Measurements from ENCODE around the gene HLCS.
A peak's percentile ranks its signal among the peaks of the same experiment; 100 is the strongest.

Gene HLCS

DNA sequence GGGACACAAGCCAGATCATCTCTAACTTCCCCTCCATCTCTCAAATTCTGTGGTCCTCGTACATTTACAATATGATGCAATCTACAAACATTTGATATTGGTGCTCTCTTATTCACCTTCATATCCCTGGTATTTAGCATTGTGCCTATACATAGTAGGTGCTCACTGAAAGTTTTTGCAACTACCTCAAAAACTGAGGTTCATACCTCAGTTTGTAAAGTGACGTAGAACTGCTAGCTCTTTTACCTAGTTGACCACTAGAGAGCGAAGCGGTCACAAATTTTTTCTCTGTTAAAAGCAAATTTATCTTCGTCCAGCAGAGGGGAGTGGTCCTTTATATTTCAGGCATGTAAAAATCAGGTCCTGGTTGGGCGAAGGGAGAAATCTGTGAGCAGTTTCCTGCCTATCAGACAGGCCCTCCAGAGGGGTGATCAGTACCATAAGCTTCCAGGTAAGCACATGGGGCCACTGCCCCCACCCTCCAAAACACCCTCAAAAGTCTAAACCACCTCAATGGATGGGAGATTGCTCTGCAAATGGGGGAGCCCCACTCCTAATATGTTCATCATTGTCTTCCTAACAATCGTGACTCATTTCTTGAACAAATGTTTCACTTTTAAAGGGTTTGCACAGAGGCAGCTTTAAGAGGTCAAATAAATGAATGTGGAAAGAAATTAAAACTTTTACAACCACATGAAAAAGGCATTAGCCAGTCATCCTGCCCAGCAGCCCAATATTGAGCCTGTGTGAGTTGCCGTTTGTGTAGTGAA lies 10.6 kb upstream of the HLCS start:
- peaks cover 0 to 7% of the 10 kb centered on the region in 2 donors for H3K27me3 Mint-ChIP-seq
- peaks cover 4% of the 10 kb centered on the region for H3K36me3 Mint-ChIP-seq (ENCODE audit: insufficient read depth)
- ATAC-seq (replicated peaks): peak; percentile 68
- DNase-seq: no peak
- no peak overlapping the region for H3K4me3 Mint-ChIP-seq
- H3K9me3 Mint-ChIP-seq: no peaks in the 10 kb centered on the region
- H3K27ac Mint-ChIP-seq: peak overlapping the region in 1 of 2 donors; percentile 22
- H3K4me1 Mint-ChIP-seq (ENCODE audit: low read depth in 2 of 2): peaks cover 4 to 9% of the 10 kb centered on the region in 2 donors

DNA sequence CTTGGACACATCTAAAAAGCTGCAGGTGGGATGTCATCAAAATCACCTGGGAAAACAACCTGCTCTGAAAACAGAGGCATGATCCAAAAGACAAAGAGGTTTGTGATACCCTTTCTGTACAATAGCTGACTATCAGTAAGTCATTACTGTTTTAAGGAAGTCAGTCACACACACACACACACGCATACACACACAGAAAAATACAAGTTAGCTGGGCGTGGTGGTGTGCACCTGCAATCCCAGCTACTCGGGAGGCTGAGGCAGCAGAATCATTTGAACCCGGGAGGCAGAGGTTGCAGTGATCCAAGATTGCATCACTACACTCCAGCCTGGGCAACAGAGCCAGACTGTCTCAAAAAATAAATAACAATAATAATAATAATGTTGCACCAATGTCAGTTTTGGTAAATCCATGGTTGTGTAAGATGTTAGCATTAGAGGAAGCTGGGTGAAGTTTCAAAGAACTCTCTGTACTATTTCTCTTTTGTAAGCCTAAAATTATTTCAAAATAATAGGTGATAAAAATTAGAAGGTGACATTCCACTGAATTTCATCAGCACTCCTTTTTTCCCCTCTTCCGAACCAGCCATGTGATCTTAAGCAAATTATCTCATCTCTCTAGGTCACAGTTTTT lies 9.9 kb upstream of the HLCS start:
- DNase-seq (no peak), ATAC-seq (replicated peaks) (no peak)
- H3K36me3 Mint-ChIP-seq (ENCODE audit: insufficient read depth): peaks cover 4% of the 10 kb centered on the region
- H3K4me3 Mint-ChIP-seq: no peak overlapping the region
- H3K27ac Mint-ChIP-seq: no peak overlapping the region
- H3K4me1 Mint-ChIP-seq (ENCODE audit: low read depth in 2 of 2): peaks cover 4 to 9% of the 10 kb centered on the region in 2 donors
- H3K9me3 Mint-ChIP-seq: no peaks in the 10 kb centered on the region
- peaks cover 0 to 7% of the 10 kb centered on the region in 2 donors for H3K27me3 Mint-ChIP-seq

DNA sequence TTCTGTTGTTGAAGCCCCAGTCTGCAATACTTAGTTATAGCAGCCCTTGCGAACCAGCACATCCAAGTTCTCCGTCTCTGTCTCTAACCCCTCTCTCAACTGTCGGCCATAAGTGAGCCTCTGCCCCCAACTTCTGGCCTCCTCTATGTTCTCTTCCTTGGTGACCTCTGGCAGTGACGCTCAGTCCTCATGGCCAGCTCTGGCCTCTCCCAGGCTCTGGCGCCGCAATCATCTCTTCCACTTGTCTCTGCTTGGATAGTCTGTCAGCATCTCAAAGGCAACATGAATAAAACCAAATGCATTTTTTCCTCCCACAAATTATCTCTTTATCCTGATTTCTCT lies 8.4 kb upstream of the HLCS start:
- Mint-ChIP-seq H3K4me1 (ENCODE audit: low read depth in 2 of 2) (peaks cover 0 to 9% of the 10 kb centered on the region in 2 donors), H3K9me3 (no peaks in the 10 kb centered on the region), H3K36me3 (ENCODE audit: insufficient read depth) (peaks cover 3% of the 10 kb centered on the region), H3K27ac (no peak overlapping the region), H3K27me3 (no peaks in the 10 kb centered on the region), H3K4me3 (no peak overlapping the region)
- ATAC-seq (replicated peaks) (no peak), DNase-seq (no peak)

DNA sequence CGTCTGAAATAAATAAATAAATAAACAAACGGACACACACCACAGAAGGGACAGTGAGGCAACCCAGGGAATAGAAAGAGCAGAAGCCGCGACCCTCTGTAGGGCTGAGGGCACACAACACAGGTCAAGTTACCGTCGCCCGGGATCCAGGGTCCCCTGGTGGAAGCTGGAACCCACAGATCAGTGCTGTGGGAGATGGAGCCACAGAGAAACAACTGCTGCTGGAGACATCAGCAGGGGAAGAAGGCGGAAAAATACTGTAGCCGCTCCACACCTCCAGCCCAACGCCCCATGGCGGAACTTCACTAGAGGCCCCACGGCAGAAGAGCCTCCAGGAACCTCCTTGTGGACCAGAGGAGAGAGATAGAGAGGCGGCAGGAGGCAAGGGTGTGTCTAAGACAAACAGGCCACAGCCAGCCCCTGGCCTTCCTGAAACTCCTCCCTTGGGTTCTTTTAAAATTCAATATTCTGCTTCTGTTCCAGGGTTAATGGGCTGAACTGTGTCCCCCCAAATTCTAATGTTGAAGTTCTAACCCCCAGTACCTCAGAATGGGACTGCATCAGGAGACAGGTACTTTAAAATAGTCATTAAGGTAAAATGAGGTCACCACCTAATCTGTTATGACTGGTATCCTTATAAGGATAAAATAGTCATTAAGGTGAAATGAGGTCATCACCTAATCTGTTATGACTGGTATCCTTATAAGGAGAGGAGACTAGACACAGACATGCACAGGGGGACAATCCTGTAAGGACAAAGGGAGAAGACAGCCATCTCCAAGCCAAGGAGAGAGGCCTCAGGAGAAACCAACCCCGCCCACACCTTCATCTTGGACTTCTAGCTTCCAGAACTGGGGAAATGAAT lies 7.7 kb upstream of the HLCS start:
- Mint-ChIP-seq H3K27me3 (no peaks in the 10 kb centered on the region), H3K4me1 (ENCODE audit: low read depth in 2 of 2) (peaks cover 0 to 9% of the 10 kb centered on the region in 2 donors), H3K36me3 (ENCODE audit: insufficient read depth) (no peaks in the 10 kb centered on the region), H3K9me3 (no peaks in the 10 kb centered on the region), H3K4me3 (no peak overlapping the region), H3K27ac (no peak overlapping the region)
- no peak for DNase-seq
- no peak for ATAC-seq (replicated peaks)

DNA sequence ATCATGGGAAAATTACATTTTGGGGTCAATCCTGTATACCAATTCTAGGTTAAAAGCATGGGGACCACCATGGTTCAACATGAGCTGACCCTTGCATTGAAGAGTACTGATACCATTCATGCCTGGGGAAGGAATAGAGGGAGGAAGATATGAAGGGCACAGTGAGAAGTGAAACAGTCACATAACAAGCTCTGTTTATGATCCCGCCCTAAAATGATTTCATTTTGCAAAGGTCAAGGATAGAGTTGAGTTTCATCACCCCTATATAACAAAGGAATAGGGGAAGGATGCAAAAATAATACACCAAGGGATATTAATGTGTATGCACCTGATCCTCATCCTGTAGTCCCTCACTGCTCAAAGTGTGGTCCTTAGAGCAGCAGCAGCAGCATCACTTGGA lies 2.5 kb upstream of the HLCS start:
- no peaks in the 10 kb centered on the region for H3K9me3 Mint-ChIP-seq
- ATAC-seq (replicated peaks): no peak
- H3K27me3 Mint-ChIP-seq: no peaks in the 10 kb centered on the region
- H3K4me3 Mint-ChIP-seq: no peak overlapping the region
- no peak overlapping the region for H3K27ac Mint-ChIP-seq
- peaks cover 9 to 11% of the 10 kb centered on the region in 2 donors for H3K4me1 Mint-ChIP-seq (ENCODE audit: low read depth in 2 of 2)
- H3K36me3 Mint-ChIP-seq (ENCODE audit: insufficient read depth): peaks cover 12% of the 10 kb centered on the region
- no peak for DNase-seq

DNA sequence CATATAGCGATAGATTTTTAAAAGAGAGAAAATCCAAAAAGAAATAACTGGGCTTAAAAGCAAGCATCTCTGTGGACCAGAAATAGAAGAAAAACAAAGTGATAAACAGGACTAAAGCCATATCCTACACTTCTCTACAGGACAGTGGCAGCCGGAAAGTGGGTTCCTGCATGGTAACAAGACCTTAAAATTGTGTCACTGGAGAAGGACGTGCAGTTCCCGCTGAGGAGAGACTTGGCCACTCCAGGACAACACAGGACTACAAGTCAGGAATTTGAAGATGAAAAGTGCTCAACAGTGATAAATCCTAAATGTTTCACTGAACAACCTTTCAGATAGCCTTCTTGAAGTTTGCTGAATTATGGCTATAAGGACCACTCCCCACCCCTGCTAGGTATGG lies 1.9 kb upstream of the HLCS start:
- DNase-seq (no peak), ATAC-seq (replicated peaks) (no peak)
- Mint-ChIP-seq H3K27me3 (no peaks in the 10 kb centered on the region), H3K36me3 (ENCODE audit: insufficient read depth) (peaks cover 12% of the 10 kb centered on the region), H3K9me3 (no peaks in the 10 kb centered on the region), H3K4me3 (no peak overlapping the region), H3K27ac (no peak overlapping the region), H3K4me1 (ENCODE audit: low read depth in 2 of 2) (peaks cover 9 to 11% of the 10 kb centered on the region in 2 donors)

DNA sequence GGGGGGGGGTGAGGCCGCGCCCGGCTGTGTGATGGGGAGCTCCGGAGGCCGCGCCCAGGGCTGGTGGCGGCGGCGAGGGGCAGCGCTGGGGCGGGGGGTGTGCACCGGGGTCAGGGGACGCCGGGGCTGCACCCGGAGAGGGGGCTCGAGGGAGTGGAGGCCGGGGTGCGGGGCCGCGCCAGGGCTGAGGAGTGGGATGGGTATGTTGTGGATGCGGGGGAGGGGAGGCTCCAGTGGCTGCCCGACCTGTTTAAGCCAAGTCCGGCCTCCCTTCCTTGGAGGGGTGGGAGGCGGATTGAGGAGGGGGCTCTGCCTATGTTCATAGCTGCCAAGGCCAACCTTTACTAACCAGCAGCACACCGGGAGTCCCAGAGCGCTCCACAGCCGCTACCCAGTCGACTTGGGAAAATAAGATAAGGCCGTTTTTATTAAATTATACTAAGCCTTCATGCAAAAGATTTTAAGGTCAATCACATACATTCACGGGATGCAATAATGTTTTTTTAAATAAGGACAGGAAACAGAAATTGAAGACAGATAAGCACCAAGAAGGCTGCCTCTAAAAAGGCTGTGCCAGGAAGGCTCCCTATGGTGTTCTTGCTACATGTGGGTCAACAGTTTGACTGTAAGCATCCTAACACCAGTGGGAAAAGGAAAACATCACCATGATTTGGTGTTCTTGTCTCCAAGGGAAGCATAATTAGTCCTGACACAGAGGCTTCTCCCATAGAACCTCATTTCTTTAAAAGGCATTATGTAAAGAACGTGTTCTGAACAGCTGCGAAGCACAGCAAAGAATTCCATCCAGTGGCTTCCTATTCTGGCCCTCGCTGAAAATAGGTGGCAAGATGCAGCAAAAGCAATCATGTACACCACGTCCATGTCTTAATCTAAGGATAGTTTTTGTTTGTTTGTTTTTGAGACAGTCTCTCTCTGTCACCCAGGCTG lies 626 bp upstream of the HLCS start:
- ATAC-seq (replicated peaks): no peak
- Mint-ChIP-seq H3K27ac (peak overlapping the region; percentile 77 to 85), H3K4me1 (ENCODE audit: low read depth in 2 of 2) (peaks cover 9 to 11% of the 10 kb centered on the region in 2 donors), H3K36me3 (ENCODE audit: insufficient read depth) (peaks cover 12% of the 10 kb centered on the region), H3K4me3 (peak overlapping the region; percentile 67 to 78), H3K9me3 (no peaks in the 10 kb centered on the region), H3K27me3 (no peaks in the 10 kb centered on the region)
- DNase-seq: peak in 1 of 3 experiments; percentile 16

DNA sequence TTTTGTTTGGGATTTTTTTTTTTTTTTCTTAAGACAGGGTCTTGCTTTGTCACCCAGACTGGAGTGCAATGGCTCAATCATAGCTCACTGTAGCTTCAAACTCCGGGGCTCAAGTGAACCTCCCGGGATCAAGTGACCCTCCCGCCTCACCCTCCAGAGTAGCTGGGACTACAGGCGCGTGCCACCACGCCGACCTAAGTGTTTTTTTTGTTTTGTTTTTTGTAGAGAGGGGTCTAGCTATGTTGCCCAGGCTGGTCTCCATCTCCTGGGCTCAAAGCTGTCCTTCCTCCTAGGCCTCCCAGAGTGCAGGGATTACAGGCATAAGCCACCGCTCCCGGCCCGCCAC lies 776 bp downstream of the HLCS start:
- Mint-ChIP-seq H3K27ac (peak overlapping the region; percentile 68 to 81), H3K9me3 (no peaks in the 10 kb centered on the region), H3K4me3 (peak overlapping the region; percentile 74 to 76), H3K36me3 (ENCODE audit: insufficient read depth) (peaks cover 12% of the 10 kb centered on the region), H3K27me3 (no peaks in the 10 kb centered on the region), H3K4me1 (ENCODE audit: low read depth in 2 of 2) (peaks cover 10 to 11% of the 10 kb centered on the region in 2 donors)
- ATAC-seq (replicated peaks) (no peak), DNase-seq (no peak)

DNA sequence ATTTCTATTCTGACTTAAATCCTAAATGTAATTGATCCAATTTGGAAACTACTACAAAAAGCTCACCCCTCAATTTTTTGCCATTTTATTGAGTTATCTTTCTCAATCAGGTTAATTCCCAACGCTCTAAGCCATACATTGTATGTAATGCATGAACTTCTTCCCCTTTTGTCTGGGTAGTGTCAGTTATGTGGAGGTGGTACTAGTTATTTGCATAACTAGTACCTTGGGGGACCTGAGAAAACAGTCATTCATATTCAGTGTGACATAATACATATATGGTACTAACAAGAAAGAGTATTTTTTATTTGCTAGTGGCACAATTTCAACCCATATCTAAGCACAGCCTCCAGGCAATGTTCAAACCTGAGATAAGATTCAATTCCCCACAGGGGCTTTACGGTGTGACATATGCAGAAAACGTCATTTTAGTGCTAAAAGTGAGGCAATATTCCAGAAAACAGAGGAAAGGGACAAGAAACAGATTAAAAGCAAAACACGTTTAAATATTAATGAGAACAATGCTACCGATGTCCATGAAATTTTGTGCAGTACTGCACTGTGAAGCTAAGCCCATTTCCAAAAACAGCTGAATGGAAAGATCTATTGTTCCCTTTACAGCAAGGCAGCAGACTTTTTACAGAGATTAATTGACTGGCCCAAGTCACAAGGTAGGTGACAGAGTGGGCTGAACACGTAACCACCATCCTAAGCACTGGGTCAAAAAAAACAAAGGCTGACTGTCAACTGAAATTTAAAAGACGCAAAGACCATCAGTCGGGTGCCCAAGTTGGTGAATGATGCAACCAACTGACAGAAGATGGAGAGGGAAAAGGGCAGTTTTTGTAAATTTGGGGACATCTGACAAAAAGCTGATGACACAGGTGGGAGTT lies 1.4 kb downstream of the HLCS start:
- H3K4me1 Mint-ChIP-seq (ENCODE audit: low read depth in 2 of 2): peaks cover 11 to 14% of the 10 kb centered on the region in 2 donors

DNA sequence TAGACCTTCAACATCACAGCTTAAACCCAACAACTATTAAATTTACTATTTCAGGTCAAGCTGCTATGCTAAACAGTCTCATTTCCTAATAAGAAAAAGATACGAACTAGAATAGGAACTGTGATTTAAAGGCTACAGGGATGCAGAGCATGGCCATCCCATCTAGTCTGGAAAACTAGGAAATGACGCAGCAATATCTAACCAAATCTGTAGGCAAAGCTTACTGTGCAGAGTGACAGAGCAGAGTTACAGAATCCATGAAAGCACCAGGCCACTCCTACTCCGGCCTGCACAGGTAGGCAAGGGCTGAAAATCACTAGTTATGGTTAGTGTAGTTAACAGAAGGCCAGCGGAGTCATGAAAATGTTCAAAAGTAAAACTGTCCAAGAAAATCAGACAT lies 2.1 kb downstream of the HLCS start:
- peaks cover 11 to 14% of the 10 kb centered on the region in 2 donors for H3K4me1 Mint-ChIP-seq (ENCODE audit: low read depth in 2 of 2)
- H3K4me3 Mint-ChIP-seq: no peak overlapping the region

More for the DNA sequence above, 1.4 kb downstream of the HLCS start:
- no peak for DNase-seq
- Mint-ChIP-seq H3K27me3 (no peaks in the 10 kb centered on the region), H3K9me3 (no peaks in the 10 kb centered on the region), H3K36me3 (ENCODE audit: insufficient read depth) (peaks cover 12% of the 10 kb centered on the region), H3K4me3 (peak overlapping the region; percentile 74 to 76), H3K27ac (peak overlapping the region; percentile 68 to 81)
- no peak for ATAC-seq (replicated peaks)

DNA sequence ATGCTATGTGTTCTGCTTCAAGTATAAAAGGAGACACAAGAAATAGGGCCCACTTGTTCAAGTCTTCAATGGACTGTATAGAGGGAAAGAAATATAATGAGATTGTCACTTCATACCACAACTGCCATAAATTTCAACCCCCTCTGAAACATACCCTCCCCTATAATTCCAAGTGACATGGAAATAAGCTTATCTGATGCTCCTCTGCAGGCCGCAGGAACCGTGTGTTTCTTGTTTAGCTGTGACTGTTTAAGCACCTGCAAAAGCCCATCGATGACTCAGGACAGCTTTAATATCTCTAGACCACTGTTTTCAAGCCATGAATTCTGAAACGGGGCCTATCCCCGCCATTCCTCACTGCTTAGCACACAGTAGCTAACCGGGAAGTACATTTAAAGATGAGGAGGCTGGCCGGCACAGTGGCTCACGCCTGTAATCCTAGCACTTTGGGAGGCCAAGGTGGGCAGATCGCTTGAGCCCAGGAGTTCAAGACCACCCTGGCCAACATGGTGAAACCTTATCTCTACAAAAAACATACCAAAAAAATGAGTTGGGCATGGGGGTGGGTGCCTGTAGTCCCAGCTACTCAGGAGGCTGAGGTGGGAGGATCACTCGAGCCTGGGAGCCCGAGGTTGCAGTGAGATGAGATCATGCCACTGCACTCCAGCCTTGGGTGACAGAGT lies 4.2 kb downstream of the HLCS start:
- DNase-seq (no peak), ATAC-seq (replicated peaks) (no peak)
- Mint-ChIP-seq H3K27ac (no peak overlapping the region), H3K4me3 (no peak overlapping the region), H3K27me3 (no peaks in the 10 kb centered on the region), H3K36me3 (ENCODE audit: insufficient read depth) (peaks cover 7% of the 10 kb centered on the region), H3K9me3 (no peaks in the 10 kb centered on the region), H3K4me1 (ENCODE audit: low read depth in 2 of 2) (peaks cover 11 to 13% of the 10 kb centered on the region in 2 donors)

More for the DNA sequence above, 2.1 kb downstream of the HLCS start:
- Mint-ChIP-seq H3K36me3 (ENCODE audit: insufficient read depth) (peaks cover 12% of the 10 kb centered on the region), H3K27ac (no peak overlapping the region), H3K9me3 (no peaks in the 10 kb centered on the region), H3K27me3 (no peaks in the 10 kb centered on the region)
- no peak for ATAC-seq (replicated peaks)
- no peak for DNase-seq

Data from effector memory CD8-positive, alpha-beta T cell (primary cell).